PC-3 (cell line): ENCODE results near the gene RC3H1.

ENCODE experiments used
- CTCF ChIP-seq: fragments of 300-600 bp; sonication (generic); conservative IDR thresholded peaks from 2 replicates; pipeline ENCODE4 v1.5.1; 2017; ENCODE audit warnings: antibody characterized with exemption, low read depth, mild to moderate bottlenecking, low read length
- EZH2 ChIP-seq: fragments of 300-600 bp; sonication (generic); IDR thresholded peaks from one replicate; pipeline ENCODE4 v1.6.1; 2017; ENCODE audit warnings: antibody characterized with exemption, mild to moderate bottlenecking, low read length; ENCODE audit not compliant: unreplicated experiment
- EZH2phosphoT487 ChIP-seq: fragments of 300-600 bp; sonication (generic); IDR thresholded peaks from 2 replicates; pipeline ENCODE4 v1.6.1; 2018; ENCODE audit warnings: mild to moderate bottlenecking, antibody characterized with exemption, low read length, borderline replicate concordance

- TF ChIP-seq CTCF (no peak), EZH2phosphoT487 (no peak), EZH2 (no peak)
These were observed 26.7 kb downstream of the RC3H1 start for GRCh38 chr1:173995475-173995874.
